ENCODE data around the gene JMJD4. TPM values are rescaled to one million over a fixed set of nuclear protein-coding genes. Genes with fewer than 3 reads are reported as not detected.
A peak's percentile ranks its signal among the peaks of the same experiment; 100 is the strongest.

JMJD4 gene
- total and polyA plus RNA-seq, 9 of the 15 experiments (the other 6 are each of a cell fraction or from before 2014, with no cell fraction given) = 1.4 to 42.6 (median 29.2) TPM

DNA sequence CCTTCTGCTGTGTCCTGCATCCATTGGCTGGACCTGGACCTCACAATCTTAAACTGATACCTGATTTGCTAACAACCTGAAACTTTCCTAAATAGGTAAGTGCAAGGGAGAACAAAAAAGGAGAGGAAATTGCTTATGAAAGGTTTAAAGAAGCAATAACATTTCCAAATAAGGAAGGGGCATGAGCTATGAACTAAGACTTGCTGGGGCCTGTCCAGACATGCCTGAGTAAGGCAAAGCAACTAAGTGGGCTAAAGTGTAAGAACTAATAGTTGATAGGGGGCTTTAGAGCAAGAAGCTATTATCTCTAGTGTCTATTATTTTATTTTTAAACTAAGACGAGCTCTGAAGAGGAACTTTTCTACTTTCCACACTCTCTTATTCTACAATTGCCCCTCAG, 11.6 kb downstream of the JMJD4 start (continued):
- TF ChIP-seq, protein P1, sequence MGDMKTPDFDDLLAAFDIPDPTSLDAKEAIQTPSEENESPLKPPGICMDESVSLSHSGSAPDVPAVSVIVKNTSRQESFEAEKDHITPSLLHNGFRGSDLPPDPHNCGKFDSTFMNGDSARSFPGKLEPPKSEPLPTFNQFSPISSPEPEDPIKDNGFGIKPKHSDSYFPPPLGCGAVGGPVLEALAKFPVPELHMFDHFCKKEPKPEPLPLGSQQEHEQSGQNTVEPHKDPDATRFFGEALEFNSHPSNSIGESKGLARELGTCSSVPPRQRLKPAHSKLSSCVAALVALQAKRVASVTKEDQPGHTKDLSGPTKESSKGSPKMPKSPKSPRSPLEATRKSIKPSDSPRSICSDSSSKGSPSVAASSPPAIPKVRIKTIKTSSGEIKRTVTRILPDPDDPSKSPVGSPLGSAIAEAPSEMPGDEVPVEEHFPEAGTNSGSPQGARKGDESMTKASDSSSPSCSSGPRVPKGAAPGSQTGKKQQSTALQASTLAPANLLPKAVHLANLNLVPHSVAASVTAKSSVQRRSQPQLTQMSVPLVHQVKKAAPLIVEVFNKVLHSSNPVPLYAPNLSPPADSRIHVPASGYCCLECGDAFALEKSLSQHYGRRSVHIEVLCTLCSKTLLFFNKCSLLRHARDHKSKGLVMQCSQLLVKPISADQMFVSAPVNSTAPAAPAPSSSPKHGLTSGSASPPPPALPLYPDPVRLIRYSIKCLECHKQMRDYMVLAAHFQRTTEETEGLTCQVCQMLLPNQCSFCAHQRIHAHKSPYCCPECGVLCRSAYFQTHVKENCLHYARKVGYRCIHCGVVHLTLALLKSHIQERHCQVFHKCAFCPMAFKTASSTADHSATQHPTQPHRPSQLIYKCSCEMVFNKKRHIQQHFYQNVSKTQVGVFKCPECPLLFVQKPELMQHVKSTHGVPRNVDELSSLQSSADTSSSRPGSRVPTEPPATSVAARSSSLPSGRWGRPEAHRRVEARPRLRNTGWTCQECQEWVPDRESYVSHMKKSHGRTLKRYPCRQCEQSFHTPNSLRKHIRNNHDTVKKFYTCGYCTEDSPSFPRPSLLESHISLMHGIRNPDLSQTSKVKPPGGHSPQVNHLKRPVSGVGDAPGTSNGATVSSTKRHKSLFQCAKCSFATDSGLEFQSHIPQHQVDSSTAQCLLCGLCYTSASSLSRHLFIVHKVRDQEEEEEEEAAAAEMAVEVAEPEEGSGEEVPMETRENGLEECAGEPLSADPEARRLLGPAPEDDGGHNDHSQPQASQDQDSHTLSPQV (IDR thresholded peaks at IDR 0.05) = no peak

DNA sequence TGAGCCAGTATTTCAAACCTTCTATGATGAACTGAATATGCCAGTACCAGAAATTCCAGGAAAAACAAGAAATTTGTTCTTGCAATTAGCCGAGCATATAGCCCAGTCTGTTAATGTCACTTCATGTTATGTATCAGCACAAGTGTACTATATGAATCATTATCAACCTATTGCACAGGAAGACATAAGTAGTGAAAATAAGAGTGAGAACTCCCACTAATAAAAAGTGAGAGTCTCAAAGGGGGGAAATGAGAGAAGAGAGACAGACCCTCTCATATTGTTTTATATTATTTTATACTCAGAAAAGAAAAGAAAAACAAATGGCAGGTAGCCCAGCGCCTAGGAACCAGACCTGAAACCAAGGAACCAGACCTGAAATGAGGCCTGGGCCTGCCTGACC, 16.2 kb downstream of the JMJD4 start:
- no peak overlapping the region for H2AFZ ChIP-seq (ENCODE audit: low read depth, low read length)
- TF ChIP-seq PTRF (tag; IDR thresholded peaks at IDR 0.05) (no peak), TRIM28 (IDR thresholded peaks at IDR 0.05) (peak; percentile 85), ZNF274 (IDR thresholded peaks at IDR 0.05; ENCODE audit: borderline replicate concordance, low read depth, low read length) (0 out of 2 replicates have a peak, but pooled peaks have one; percentile 29)
- no peak overlapping the region for H3K4me2 ChIP-seq (ENCODE audit: insufficient read depth, low read length)
- no peaks in the 10 kb centered on the region for H4K20me1 ChIP-seq (replicated peaks; ENCODE audit: control insufficient read depth, insufficient read depth, low read length)
- ChIA-PET POLR2A (no interaction called here), CTCF (ENCODE audit: low intra/inter-chr PET ratio) (no interaction called here)
- WGBS (ENCODE audit: insufficient coverage, low coverage, missing lambda C conversion rate) = 0% methylated on average over 2 of the region's 2 CpGs
- no peak overlapping the region for H3K4me3 ChIP-seq
- in situ Hi-C loops (cut with MboI) = no loop called here
- intact Hi-C loops (cut with micrococcal nuclease) = no loop called here
- no peaks in the 10 kb centered on the region for H3K4me1 ChIP-seq (replicated peaks in 1 of 2; ENCODE audit: control insufficient read depth in 2 of 2, insufficient read depth in 2 of 2, low read length in 2 of 2)
- no peak for DNase-seq (ENCODE audit: extremely low read depth in 1 of 4, low spot score in 3 of 4)
- no peak for FAIRE-seq
- no peaks in the 10 kb centered on the region for H3K9me1 ChIP-seq (ENCODE audit: control insufficient read depth, insufficient read depth, low read length)
- no peak for ATAC-seq
- H3K27me3 ChIP-seq (ENCODE audit: control insufficient read depth in 2 of 2, insufficient read depth in 2 of 2, low read length in 2 of 2) = no peaks in the 10 kb centered on the region; a peak in 1 of 5 replicates
- H3K9ac ChIP-seq (ENCODE audit: insufficient read depth in 1 of 2, low read depth in 2 of 2, low read length in 2 of 2) = no peak overlapping the region
- BruUV-seq (replicated peaks) = no TSS peak
- peaks cover 3% of the 10 kb centered on the region for H3K9me3 ChIP-seq (replicated peaks; ENCODE audit: control insufficient read depth, insufficient read depth, low read depth, low read length)
- no peaks in the 10 kb centered on the region for H3K36me3 ChIP-seq (ENCODE audit: control insufficient read depth, insufficient read depth, low read length)
- no peaks in the 10 kb centered on the region for H3K79me2 ChIP-seq (ENCODE audit: control insufficient read depth, insufficient read depth, low read length)
- H3K27ac ChIP-seq (ENCODE audit: extremely low read depth, low read depth, low read length) = no peak overlapping the region
